Upper lobe of left lung (tissue), 6 donors: ENCODE measurements around the gene TPH2. TPM values are rescaled to one million over a fixed set of nuclear protein-coding genes. Genes with fewer than 3 reads are reported as not detected.

Source experiments
- ATAC-seq, 2 donors: fragments of 200-7000 bp; cut with Tn5 transposase; one replicate each; pipeline ENCODE4 v1.9.1; 2022; ENCODE audit warnings: mild to moderate bottlenecking in 2 of 2, moderate library complexity in 2 of 2; ENCODE audit not compliant: low FRiP score in 2 of 2
- DNase-seq, 2 donors: peaks; one replicate each; pipeline ENCODE4 v3.0.0-alpha.2; 2019 to 2020
- H3K27ac ChIP-seq, 4 donors: fragments of 200-600 bp; sonication (generic); one replicate each; pipeline ENCODE4 v1.5.1; 2016 to 2019
- H3K27me3 ChIP-seq, 4 donors: fragments of 200-600 bp; sonication (generic); one replicate each; pipeline ENCODE4 v1.5.1; 2017 to 2019
- H3K36me3 ChIP-seq, 4 donors: fragments of 200-600 bp; sonication (generic); one replicate each; pipeline ENCODE4 v1.5.1; 2016 to 2019
- H3K4me1 ChIP-seq, 4 donors: fragments of 200-600 bp; sonication (generic); one replicate each; pipeline ENCODE4 v1.5.1; 2018 to 2019
- H3K4me3 ChIP-seq, 4 donors: fragments of 200-600 bp; sonication (generic); one replicate each; pipeline ENCODE4 v1.5.1; 2017 to 2019; ENCODE audit warnings: mild to moderate bottlenecking in 2 of 4, moderate library complexity in 1 of 4
- H3K9me3 ChIP-seq, 4 donors: fragments of 200-600 bp; sonication (generic); one replicate each; pipeline ENCODE4 v1.5.1; 2018 to 2019
- CTCF ChIP-seq, 6 experiments: fragments of 450-650 bp in 4 of 6; fragments of 200-600 bp in 2 of 6; sonication (generic) in 2 of 6; IDR thresholded peaks; one replicate each; pipeline ENCODE4 v1.5.1; 2016 to 2019; ENCODE audit warnings: antibody characterized with exemption in 6 of 6
- EP300 ChIP-seq, 4 donors: sonication (generic); formaldehyde crosslinking; IDR thresholded peaks; one replicate each; pipeline ENCODE4 v1.5.1; 2017; ENCODE audit warnings: antibody characterized with exemption in 4 of 4, control low read depth in 2 of 4
- POLR2A ChIP-seq, 4 donors: fragments of 450-650 bp; IDR thresholded peaks; one replicate each; pipeline ENCODE4 v1.5.1; 2016 to 2017; ENCODE audit warnings: antibody characterized with exemption in 4 of 4, mild to moderate bottlenecking in 2 of 4
- POLR2AphosphoS5 ChIP-seq, 2 donors: sonication (generic); formaldehyde crosslinking; IDR thresholded peaks; one replicate each; pipeline ENCODE4 v1.5.1; 2017; ENCODE audit warnings: antibody characterized with exemption in 2 of 2
- WGBS, 2 donors: methylation state at CpG; one replicate each; pipeline ENCODE4 v1.1.5; 2017 to 2018; 5-methylcytosine and 5-hydroxymethylcytosine counted together
- total RNA-seq, 6 donors: library from RNA; depleted of rRNA in 4 of 6; stranded (reverse); fragments of >200 nt in 4 of 6; gene quantifications; one replicate each; pipeline versions ENCODE4 v1.1.0 to v1.2.1, GENCODE V29; 2016 to 2021
- donor health status: DM: no; HTN: no; CAD: no; lungs with moderate emphysema.
- donor health status: DM: no; HTN: yes; CAD: no; lungs with severe emphysema.

The TPH2 gene
- total RNA-seq, 6 donors from 2014 or later, result 0.61 TPM; not detected in 5

GRCh38 chr12:71981149-71981548 is 42.5 kb downstream of the TPH2 start:
- no peak overlapping the region for H3K27ac ChIP-seq
- no peaks in the 10 kb centered on the region for H3K36me3 ChIP-seq
- no peak for TF ChIP-seq POLR2A (IDR thresholded peaks at IDR 0.05)
- TF ChIP-seq EP300 (IDR thresholded peaks at IDR 0.05), result no peak
- TF ChIP-seq POLR2AphosphoS5 (IDR thresholded peaks at IDR 0.05), result no peak
- TF ChIP-seq CTCF (IDR thresholded peaks at IDR 0.05), result no peak
- no peak overlapping the region for H3K4me3 ChIP-seq
- no peaks in the 10 kb centered on the region for H3K4me1 ChIP-seq
- ATAC-seq (no peak), DNase-seq (no peak)
- 96 to 100% methylated on average over 1 of the region's 1 CpG for WGBS, 2 donors
- H3K27me3 ChIP-seq, result no peaks in the 10 kb centered on the region
- no peaks in the 10 kb centered on the region for H3K9me3 ChIP-seq

GRCh38 chr12:71994715-71995114 is 56.1 kb downstream of the TPH2 start:
- 60 to 62% methylated on average over 2 of the region's 2 CpGs for WGBS, 2 donors
- Histone ChIP-seq H3K27me3 (no peaks in the 10 kb centered on the region), H3K9me3 (no peaks in the 10 kb centered on the region), H3K27ac (no peak overlapping the region), H3K4me1 (no peaks in the 10 kb centered on the region), H3K4me3 (no peak overlapping the region), H3K36me3 (no peaks in the 10 kb centered on the region)
- ATAC-seq (no peak), DNase-seq (no peak)
- no peak for TF ChIP-seq EP300 (IDR thresholded peaks at IDR 0.05)
- no peak for TF ChIP-seq POLR2AphosphoS5 (IDR thresholded peaks at IDR 0.05)
- TF ChIP-seq CTCF (IDR thresholded peaks at IDR 0.05), result no peak
- TF ChIP-seq POLR2A (IDR thresholded peaks at IDR 0.05), result no peak

GRCh38 chr12:71999795-72000194 is 61.1 kb downstream of the TPH2 start:
- Histone ChIP-seq H3K9me3 (no peaks in the 10 kb centered on the region), H3K27me3 (no peaks in the 10 kb centered on the region), H3K27ac (no peak overlapping the region), H3K4me3 (no peak overlapping the region), H3K36me3 (no peaks in the 10 kb centered on the region), H3K4me1 (no peaks in the 10 kb centered on the region)
- no peak for DNase-seq
- TF ChIP-seq POLR2A (IDR thresholded peaks at IDR 0.05) (no peak), POLR2AphosphoS5 (IDR thresholded peaks at IDR 0.05) (no peak), CTCF (IDR thresholded peaks at IDR 0.05) (no peak)
- 63 to 84% methylated on average over 1 of the region's 1 CpG for WGBS, 2 donors
- no peak for ATAC-seq

GRCh38 chr12:72000969-72001648 is 62.5 kb downstream of the TPH2 start:
- Histone ChIP-seq H3K27me3 (no peaks in the 10 kb centered on the region), H3K9me3 (no peaks in the 10 kb centered on the region), H3K36me3 (no peaks in the 10 kb centered on the region), H3K4me1 (no peaks in the 10 kb centered on the region), H3K27ac (no peak overlapping the region), H3K4me3 (no peak overlapping the region)
- no peak for DNase-seq
- no peak for ATAC-seq
- TF ChIP-seq CTCF (IDR thresholded peaks at IDR 0.05) (no peak), EP300 (IDR thresholded peaks at IDR 0.05) (no peak), POLR2A (IDR thresholded peaks at IDR 0.05) (no peak), POLR2AphosphoS5 (IDR thresholded peaks at IDR 0.05) (no peak)
- WGBS, 2 donors, result 77 to 82% methylated on average over 9 of the region's 9 CpGs

GRCh38 chr12:72006766-72007165 is 68.1 kb downstream of the TPH2 start:
- H3K4me1 ChIP-seq, result no peaks in the 10 kb centered on the region
- H3K36me3 ChIP-seq, result no peaks in the 10 kb centered on the region
- ATAC-seq (no peak), DNase-seq (no peak)
- WGBS, 2 donors, result 16 to 45% methylated on average over 2 of the region's 2 CpGs
- no peak overlapping the region for H3K27ac ChIP-seq
- H3K4me3 ChIP-seq, result no peak overlapping the region
- no peaks in the 10 kb centered on the region for H3K27me3 ChIP-seq
- no peaks in the 10 kb centered on the region for H3K9me3 ChIP-seq
- TF ChIP-seq CTCF (IDR thresholded peaks at IDR 0.05) (no peak), POLR2A (IDR thresholded peaks at IDR 0.05) (no peak), EP300 (IDR thresholded peaks at IDR 0.05) (no peak), POLR2AphosphoS5 (IDR thresholded peaks at IDR 0.05) (no peak)
